CD4-positive, alpha-beta T cell (primary cell): ENCODE measurements around the gene CIZ1. TPM values are rescaled to one million over a fixed set of nuclear protein-coding genes. Genes with fewer than 3 reads are reported as not detected.
A peak's percentile ranks its signal among the peaks of the same experiment; 100 is the strongest.

Experiments
- ATAC-seq: fragments of 200-7000 bp; cut with Tn5 transposase; one replicate; pipeline ENCODE4 v1.10.0; 2022; ENCODE audit warnings: mild to moderate bottlenecking; ENCODE audit not compliant: poor library complexity
- CTCF ChIA-PET: fragments of 350-600 bp; sonication (Branson Sonifier 250); formaldehyde crosslinking; loops from one replicate; lab custom pipeline; 2021; ENCODE audit warnings: antibody characterized with exemption, inconsistent platforms; lab: Charles Lee
- POLR2A ChIA-PET: fragments of 350-600 bp; sonication (Branson Sonifier 250); formaldehyde crosslinking; loops from one replicate; lab custom pipeline; 2021; ENCODE audit warnings: antibody characterized with exemption, inconsistent platforms; lab: Charles Lee
- DNase-seq, 14 experiments: peaks; one replicate each; pipeline ENCODE4 v3.0.0-alpha.2; 2013 to 2020; ENCODE audit warnings: mixed read lengths in 2 of 14
- H3K27ac ChIP-seq, 2 donors: one replicate each; pipeline versions ENCODE4 v1.5.1 to v1.7.0; 2013; ENCODE audit warnings: low read length in 2 of 2, low read depth in 1 of 2, mild to moderate bottlenecking in 1 of 2
- H3K27me3 ChIP-seq, 2 experiments: 1 replicate in 1 of 2; 2 replicates in 1 of 2; pipeline versions ENCODE4 v1.6.1 to v1.7.0; 2013; ENCODE audit warnings: low read length in 2 of 2, control low read depth in 1 of 2, mild to moderate bottlenecking in 1 of 2, moderate library complexity in 1 of 2; ENCODE audit not compliant: insufficient read depth in 2 of 2, control insufficient read depth in 1 of 2
- H3K36me3 ChIP-seq: one replicate; pipeline ENCODE4 v1.6.1; 2013; ENCODE audit warnings: low read length, control low read depth; ENCODE audit not compliant: insufficient read depth
- H3K4me1 ChIP-seq: one replicate; pipeline ENCODE4 v1.6.1; 2013; ENCODE audit warnings: low read length, control low read depth; ENCODE audit not compliant: insufficient read depth
- H3K4me3 ChIP-seq: one replicate; pipeline ENCODE4 v1.5.1; 2013; ENCODE audit warnings: mild to moderate bottlenecking, low read length, moderate library complexity
- H3K9me3 ChIP-seq, 2 experiments: 1 replicate in 1 of 2; 2 replicates in 1 of 2; pipeline versions ENCODE4 v1.6.1 to v1.7.0; 2013; ENCODE audit warnings: low read length in 2 of 2, mild to moderate bottlenecking in 2 of 2, control low read depth in 1 of 2, moderate library complexity in 1 of 2; ENCODE audit not compliant: control insufficient read depth in 1 of 2, insufficient read depth in 1 of 2
- H3K27ac Mint-ChIP-seq: one replicate; pipeline ENCODE4 v1.8.0; 2020; ENCODE audit warnings: mixed read lengths
- H3K27me3 Mint-ChIP-seq: one replicate; pipeline ENCODE4 v1.8.0; 2021; ENCODE audit warnings: mixed read lengths
- H3K36me3 Mint-ChIP-seq: one replicate; pipeline ENCODE4 v1.8.0; 2021; ENCODE audit warnings: low read depth, mixed read lengths
- H3K4me1 Mint-ChIP-seq: one replicate; pipeline ENCODE4 v1.8.0; 2021; ENCODE audit warnings: low read depth, mixed read lengths
- H3K4me3 Mint-ChIP-seq: one replicate; pipeline ENCODE4 v1.8.0; 2020; ENCODE audit warnings: mild to moderate bottlenecking, mixed read lengths
- H3K9me3 Mint-ChIP-seq: one replicate; pipeline ENCODE4 v1.8.0; 2020; ENCODE audit warnings: mixed read lengths
- CTCF ChIP-seq: fragments of 200-600 bp; IDR thresholded peaks from one replicate; pipeline ENCODE4 v1.8.0; 2022; ENCODE audit warnings: antibody characterized with exemption, mild to moderate bottlenecking
- intact Hi-C, 2 experiments: fragments of 100-400 bp; cut with DNase I in 1 of 2; cut with micrococcal nuclease in 1 of 2; formaldehyde crosslinking; loops; one replicate each; pipeline versions ENCODE4 v1.15.1 to v1.9.0; 2023 to 2025; cut with DNase I, micrococcal nuclease
- total RNA-seq, 174 experiments: library from RNA in 2 of 174; stranded (reverse) in 2 of 174; gene quantifications; one replicate each; pipeline ENCODE4 v1.2.3 and lab custom pipeline; 2021 to 2026

The CIZ1 gene
- total RNA-seq, 2 experiments from 2014 or later = 106 to 107 TPM

- Histone ChIP-seq H3K27ac (peak within 1 kb of the TSS; percentile 94 to 97), H3K9me3 (no peaks in the 10 kb centered on the region), H3K4me3 (peak within 1 kb of the TSS; percentile 99), H3K36me3 (peaks cover 20% of the 10 kb centered on the region), H3K4me1 (peaks cover 44% of the 10 kb centered on the region), H3K27me3 (no peaks in the 10 kb centered on the region)
- peak within 1 kb of the TSS; percentile 100 for H3K27ac Mint-ChIP-seq
- intact Hi-C loops = loop anchor here (1.0 to 10.0 kb wide), 3 partner anchors 10 to 215 kb away; partner anchors contain the start of genes COQ4 (in 1 of the 2), SLC27A4 (in 1 of the 2) and TRUB2 (in 1 of the 2)
- no peaks in the 10 kb centered on the region for H3K27me3 Mint-ChIP-seq
- DNase-seq (peak; percentile 56 to 92 (median 76)), ATAC-seq (peak; percentile 63)
- POLR2A ChIA-PET = interaction anchor here (0.6 to 3.6 kb wide), 8 partner anchors 11 to 342 kb away, joined by 3 to 29 read pairs (median 3); partner anchors contain the start of gene BBLN
- H3K9me3 Mint-ChIP-seq = no peaks in the 10 kb centered on the region
- H3K4me3 Mint-ChIP-seq = peak within 1 kb of the TSS; percentile 100
- peaks cover 42% of the 10 kb centered on the region for H3K4me1 Mint-ChIP-seq
- CTCF ChIA-PET = interaction anchor here (1.7 kb wide), 1 partner anchor 10 kb away, joined by 10 read pairs; no protein-coding TSS in a partner anchor
- H3K36me3 Mint-ChIP-seq = peaks cover 26% of the 10 kb centered on the region
- TF ChIP-seq CTCF = no peak
These were observed 63.8 kb downstream of the CIZ1 start, which contains the start of gene PTGES2 for GRCh38 chr9:128127568-128127989. Gene PTGES2, minus strand, starts transcription at chr9:128127729. Its CDS starts 12 bp downstream, at chr9:128127717.

DNA sequence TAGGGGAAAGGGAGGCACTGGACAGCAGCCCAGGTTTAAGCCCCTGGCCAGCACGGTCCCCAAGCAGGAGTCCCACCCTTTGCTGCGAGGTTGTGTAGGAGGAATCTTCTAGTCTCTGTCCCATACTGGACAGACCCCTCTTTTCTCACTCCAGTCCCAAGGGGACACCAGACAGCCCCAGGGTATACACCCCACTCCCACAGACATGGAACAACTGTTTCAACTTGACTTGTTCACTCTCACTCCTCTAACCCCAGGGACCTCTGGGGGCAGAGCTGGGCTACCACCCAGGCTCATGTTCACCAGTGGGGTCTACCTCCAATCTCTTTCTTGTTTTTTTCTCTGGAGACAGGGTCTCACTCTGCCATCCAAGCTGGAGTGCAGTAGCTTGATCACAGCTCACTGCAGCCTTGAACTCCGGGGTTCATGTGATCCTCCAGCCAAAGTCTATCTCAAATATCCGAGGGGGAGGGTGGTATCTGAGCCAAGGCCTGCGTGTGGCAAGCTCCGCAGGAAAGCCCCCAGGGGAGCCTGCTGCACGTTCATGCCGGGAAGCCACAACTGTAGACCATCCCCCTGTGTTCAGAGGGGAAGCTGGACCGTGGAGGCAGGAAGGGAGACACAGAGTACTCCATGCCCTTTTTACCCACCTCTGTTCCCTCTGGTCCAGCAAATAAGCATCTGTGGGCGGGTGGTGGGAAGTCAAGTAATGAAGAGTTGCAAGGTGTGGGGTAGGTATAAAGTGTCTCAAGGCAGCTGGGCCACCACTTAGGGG lies 65.6 kb downstream of the CIZ1 start:
- Histone ChIP-seq H3K36me3 (peaks cover 33% of the 10 kb centered on the region), H3K27me3 (no peaks in the 10 kb centered on the region), H3K9me3 (no peaks in the 10 kb centered on the region), H3K27ac (no peak overlapping the region), H3K4me1 (peaks cover 44% of the 10 kb centered on the region), H3K4me3 (no peak overlapping the region)
- Mint-ChIP-seq H3K36me3 (peaks cover 30% of the 10 kb centered on the region), H3K4me3 (peak overlapping the region; percentile 80), H3K4me1 (peaks cover 42% of the 10 kb centered on the region), H3K27me3 (no peaks in the 10 kb centered on the region), H3K9me3 (no peaks in the 10 kb centered on the region), H3K27ac (peak overlapping the region; percentile 50)
- ChIA-PET POLR2A (interaction anchor here (1.1 to 1.3 kb wide), 2 partner anchors 9 to 125 kb away, joined by 3 read pairs; no protein-coding TSS in a partner anchor), CTCF (interaction anchor here (1.7 kb wide), 1 partner anchor 8 kb away, joined by 8 read pairs; no protein-coding TSS in a partner anchor)
- intact Hi-C loops = loop anchor here in 1 of 2 experiments (5.0 to 10.0 kb wide), 2 partner anchors 199 to 217 kb away; partner anchors contain the start of genes COQ4, SLC27A4 and TRUB2
- DNase-seq = no peak
- no peak for ATAC-seq
- TF ChIP-seq CTCF = no peak

DNA sequence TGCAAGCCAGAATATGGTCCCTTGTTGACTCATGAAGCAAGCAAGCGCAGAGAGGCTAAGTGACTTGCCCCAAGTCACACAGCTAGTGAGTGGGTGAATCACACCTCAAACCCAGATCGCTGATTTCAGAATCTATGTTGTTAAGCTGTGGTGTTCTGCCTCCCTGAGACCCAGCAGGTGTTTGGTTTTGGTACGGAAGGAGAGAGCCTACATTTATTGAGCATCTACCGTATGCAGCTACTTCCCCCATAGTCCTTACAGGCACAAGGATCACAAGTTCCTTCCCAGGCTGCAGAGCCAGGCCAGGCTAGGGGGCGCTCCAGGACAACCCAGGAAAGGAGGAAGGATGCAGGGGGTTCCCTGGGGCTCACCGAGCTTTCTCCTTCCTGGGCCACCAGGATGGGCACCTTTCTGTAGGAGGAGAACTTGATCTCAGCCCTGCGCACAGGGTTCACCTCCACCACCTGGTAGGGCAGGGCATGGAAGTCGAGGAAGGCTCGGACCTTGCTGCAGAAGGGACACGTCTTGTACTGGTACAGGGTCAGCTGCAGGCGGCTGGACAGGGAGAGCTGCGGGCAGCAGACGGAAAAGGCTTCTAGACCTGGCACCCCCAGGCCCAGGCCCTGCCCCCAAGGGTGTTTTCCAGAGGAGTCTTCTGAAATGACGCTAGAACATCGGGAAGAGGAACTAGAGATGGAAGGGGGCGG lies 66.3 kb downstream of the CIZ1 start:
- peak in 10 of 14 experiments; percentile 18 to 72 (median 31) for DNase-seq
- intact Hi-C loops = loop anchor here in 1 of 2 experiments (5.0 to 10.0 kb wide), 2 partner anchors 200 to 217 kb away; partner anchors contain the start of genes COQ4, SLC27A4 and TRUB2
- Histone ChIP-seq H3K9me3 (no peaks in the 10 kb centered on the region), H3K27ac (no peak overlapping the region), H3K36me3 (peaks cover 35% of the 10 kb centered on the region), H3K4me1 (peaks cover 44% of the 10 kb centered on the region), H3K4me3 (no peak overlapping the region), H3K27me3 (no peaks in the 10 kb centered on the region)
- no peaks in the 10 kb centered on the region for H3K9me3 Mint-ChIP-seq
- POLR2A ChIA-PET = no interaction called here
- TF ChIP-seq CTCF = no peak
- peak overlapping the region; percentile 80 for H3K4me3 Mint-ChIP-seq
- H3K4me1 Mint-ChIP-seq = peaks cover 38% of the 10 kb centered on the region
- H3K27me3 Mint-ChIP-seq = no peaks in the 10 kb centered on the region
- peak overlapping the region; percentile 50 for H3K27ac Mint-ChIP-seq
- H3K36me3 Mint-ChIP-seq = peaks cover 30% of the 10 kb centered on the region
- CTCF ChIA-PET = interaction anchor here (1.7 kb wide), 1 partner anchor 7 kb away, joined by 8 read pairs; no protein-coding TSS in a partner anchor
- no peak for ATAC-seq
